ENCODE results near the gene PTPN21. TPM values are rescaled to one million over a fixed set of nuclear protein-coding genes. Genes with fewer than 3 reads are reported as not detected.

The PTPN21 gene
- total RNA-seq, 1 donor from 2014 or later = 12.5 TPM

DNA sequence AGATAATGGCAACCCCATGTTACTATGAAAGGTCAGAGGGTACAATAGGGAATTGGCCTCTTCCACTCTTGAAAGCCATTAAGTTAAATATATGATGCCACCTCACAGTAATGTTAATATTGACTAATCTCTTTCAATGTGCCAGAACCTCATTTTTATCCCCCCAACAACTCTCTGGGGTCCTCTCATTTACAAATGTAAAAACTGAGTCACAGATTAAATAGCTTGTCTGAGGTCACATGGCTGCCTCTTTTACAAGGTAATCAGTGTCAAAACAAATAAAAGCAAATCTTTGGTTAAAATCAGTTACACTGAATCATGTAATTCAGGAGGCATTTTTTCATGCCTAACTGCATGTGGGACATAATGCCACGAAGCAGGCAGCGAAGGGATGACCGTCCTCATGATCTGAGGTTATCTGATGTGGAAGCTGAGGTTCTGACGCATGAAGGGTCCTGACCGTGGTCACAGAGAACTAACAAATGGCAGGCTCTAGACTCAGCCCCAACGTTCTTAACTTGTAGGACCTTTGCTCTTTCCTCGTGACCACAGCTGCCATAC lies 78.5 kb downstream of the PTPN21 start:
- Histone ChIP-seq H3K27me3 (ENCODE audit: control insufficient read depth, insufficient read depth, low read length) (no peaks in the 10 kb centered on the region), H3K36me3 (ENCODE audit: control insufficient read depth, insufficient read depth, low read length) (peaks cover 3% of the 10 kb centered on the region), H3K4me3 (ENCODE audit: low read depth, low read length) (no peak overlapping the region)
- DNase-seq (ENCODE audit: low read depth) = no peak
- TF ChIP-seq, protein P1, sequence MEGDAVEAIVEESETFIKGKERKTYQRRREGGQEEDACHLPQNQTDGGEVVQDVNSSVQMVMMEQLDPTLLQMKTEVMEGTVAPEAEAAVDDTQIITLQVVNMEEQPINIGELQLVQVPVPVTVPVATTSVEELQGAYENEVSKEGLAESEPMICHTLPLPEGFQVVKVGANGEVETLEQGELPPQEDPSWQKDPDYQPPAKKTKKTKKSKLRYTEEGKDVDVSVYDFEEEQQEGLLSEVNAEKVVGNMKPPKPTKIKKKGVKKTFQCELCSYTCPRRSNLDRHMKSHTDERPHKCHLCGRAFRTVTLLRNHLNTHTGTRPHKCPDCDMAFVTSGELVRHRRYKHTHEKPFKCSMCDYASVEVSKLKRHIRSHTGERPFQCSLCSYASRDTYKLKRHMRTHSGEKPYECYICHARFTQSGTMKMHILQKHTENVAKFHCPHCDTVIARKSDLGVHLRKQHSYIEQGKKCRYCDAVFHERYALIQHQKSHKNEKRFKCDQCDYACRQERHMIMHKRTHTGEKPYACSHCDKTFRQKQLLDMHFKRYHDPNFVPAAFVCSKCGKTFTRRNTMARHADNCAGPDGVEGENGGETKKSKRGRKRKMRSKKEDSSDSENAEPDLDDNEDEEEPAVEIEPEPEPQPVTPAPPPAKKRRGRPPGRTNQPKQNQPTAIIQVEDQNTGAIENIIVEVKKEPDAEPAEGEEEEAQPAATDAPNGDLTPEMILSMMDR (IDR thresholded peaks at IDR 0.05; ENCODE audit: insufficient read depth, low read length, poor library complexity, severe bottlenecking) = no peak

DNA sequence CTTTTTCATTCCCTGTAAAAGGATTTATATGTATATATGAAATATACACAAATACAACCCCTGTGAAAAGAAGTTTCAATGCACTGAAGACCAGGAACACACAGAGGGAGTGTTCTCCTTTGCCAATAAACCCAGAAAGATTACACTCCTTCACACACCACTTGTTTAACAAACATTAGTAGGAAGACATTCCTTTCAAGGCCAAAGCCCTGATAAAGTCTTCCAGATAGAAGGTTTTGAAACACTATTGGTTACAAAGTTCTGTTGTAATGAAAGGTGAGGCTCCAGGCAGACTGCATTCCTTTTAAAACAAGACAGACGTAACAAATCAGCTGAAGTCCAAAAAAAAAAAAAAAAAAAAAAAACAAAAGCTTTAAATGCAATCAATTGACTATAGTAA lies 81.0 kb downstream of the PTPN21 start:
- no peak overlapping the region for H3K4me3 ChIP-seq (ENCODE audit: low read depth, low read length)
- DNase-seq (ENCODE audit: low read depth) = no peak
- TF ChIP-seq, protein P1 (IDR thresholded peaks at IDR 0.05; ENCODE audit: insufficient read depth, low read length, poor library complexity, severe bottlenecking) = no peak
- peaks cover 3% of the 10 kb centered on the region for H3K36me3 ChIP-seq (ENCODE audit: control insufficient read depth, insufficient read depth, low read length)
- H3K27me3 ChIP-seq (ENCODE audit: control insufficient read depth, insufficient read depth, low read length) = no peaks in the 10 kb centered on the region

DNA sequence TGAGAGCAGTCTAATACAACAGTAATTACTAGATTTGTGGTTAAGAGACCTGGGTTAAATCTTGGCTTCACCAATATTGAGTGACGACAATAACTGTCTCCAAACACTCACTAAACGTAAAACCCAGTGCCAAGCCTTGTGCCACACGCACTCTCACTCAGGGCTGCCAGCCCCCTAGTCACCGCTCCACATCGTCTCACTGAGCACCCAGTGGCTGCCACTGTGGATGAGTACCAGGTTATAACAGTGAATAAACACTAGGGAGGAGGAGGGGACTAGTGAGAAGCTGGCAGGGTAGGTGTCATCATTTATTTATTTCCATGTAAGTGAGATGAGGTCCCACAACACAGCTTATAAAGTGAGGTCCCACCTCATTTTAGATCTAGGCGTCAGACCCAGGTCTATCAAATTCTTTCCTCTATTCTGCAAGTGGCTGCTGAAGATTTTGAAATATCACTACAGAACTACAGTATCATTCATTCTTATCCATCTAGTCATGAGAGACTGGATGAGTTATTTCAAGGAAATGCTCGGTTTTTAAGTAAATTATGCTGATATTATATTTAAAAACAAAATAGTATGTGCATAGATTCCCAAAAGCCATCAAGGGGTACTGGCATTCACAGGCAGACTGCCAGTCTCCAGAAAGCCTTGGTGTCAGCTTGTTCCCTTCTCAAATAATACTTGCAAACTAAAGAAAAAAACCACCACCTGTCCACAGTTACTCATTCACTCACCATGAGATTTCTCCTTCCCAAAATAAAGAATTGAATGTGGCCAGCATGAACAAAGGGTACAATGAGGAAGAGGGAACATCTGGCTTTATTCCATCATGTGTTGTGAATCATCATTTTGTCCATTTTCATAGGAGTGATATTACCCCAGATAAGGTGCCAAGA lies 84.0 kb downstream of the PTPN21 start:
- H3K4me3 ChIP-seq (ENCODE audit: low read depth, low read length) = no peak overlapping the region
- TF ChIP-seq, protein P1 (IDR thresholded peaks at IDR 0.05; ENCODE audit: insufficient read depth, low read length, poor library complexity, severe bottlenecking) = no peak
- DNase-seq (ENCODE audit: low read depth) = no peak
- H3K27me3 ChIP-seq (ENCODE audit: control insufficient read depth, insufficient read depth, low read length) = no peaks in the 10 kb centered on the region
- no peaks in the 10 kb centered on the region for H3K36me3 ChIP-seq (ENCODE audit: control insufficient read depth, insufficient read depth, low read length)

DNA sequence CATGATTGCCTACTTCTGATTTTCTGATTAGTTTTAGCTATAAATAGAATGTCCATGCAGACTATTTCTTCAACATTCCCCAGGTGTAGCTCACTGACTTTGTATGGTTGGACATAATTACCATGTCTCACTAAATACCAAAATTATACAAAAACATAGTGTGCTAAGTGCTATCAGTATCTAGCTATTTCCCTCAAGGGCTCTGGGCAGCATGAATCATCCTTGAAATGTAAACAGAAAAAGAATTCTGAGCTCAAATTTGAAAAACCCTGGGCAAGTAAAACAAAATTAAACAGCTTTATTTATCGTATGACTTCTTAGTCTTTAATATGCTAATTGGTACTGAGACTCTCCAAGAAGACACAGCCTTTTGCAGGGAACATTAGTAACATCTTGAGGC lies 86.4 kb downstream of the PTPN21 start:
- no peak for DNase-seq (ENCODE audit: low read depth)

DNA sequence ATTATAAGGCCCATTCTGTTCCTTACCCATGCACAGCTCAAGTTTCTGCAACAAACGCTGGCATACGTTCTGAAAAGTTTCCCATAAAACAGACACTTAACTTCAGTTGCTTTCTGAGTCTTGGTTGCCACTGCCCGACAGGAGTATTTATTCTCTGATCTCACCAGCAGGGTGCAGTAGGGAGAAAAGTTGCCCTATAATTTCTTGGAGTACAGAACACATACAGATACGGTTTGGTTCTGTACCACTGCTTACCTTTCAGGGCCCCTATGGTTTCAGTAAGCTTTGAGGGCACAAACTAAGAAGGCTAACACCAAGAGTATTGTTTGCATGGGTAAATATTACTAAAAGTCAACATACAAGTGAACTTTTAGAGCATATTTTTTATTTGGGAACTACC lies 91.5 kb downstream of the PTPN21 start:
- H3K4me3 ChIP-seq (ENCODE audit: low read depth, low read length) = no peak overlapping the region
- no peaks in the 10 kb centered on the region for H3K27me3 ChIP-seq (ENCODE audit: control insufficient read depth, insufficient read depth, low read length)
- TF ChIP-seq, protein P1 (IDR thresholded peaks at IDR 0.05; ENCODE audit: insufficient read depth, low read length, poor library complexity, severe bottlenecking) = peak; percentile 14
- DNase-seq (ENCODE audit: low read depth) = no peak
- H3K36me3 ChIP-seq (ENCODE audit: control insufficient read depth, insufficient read depth, low read length) = no peaks in the 10 kb centered on the region

More for the DNA sequence above, 86.4 kb downstream of the PTPN21 start:
- Histone ChIP-seq H3K27me3 (ENCODE audit: control insufficient read depth, insufficient read depth, low read length) (no peaks in the 10 kb centered on the region), H3K4me3 (ENCODE audit: low read depth, low read length) (no peak overlapping the region), H3K36me3 (ENCODE audit: control insufficient read depth, insufficient read depth, low read length) (no peaks in the 10 kb centered on the region)
- TF ChIP-seq, protein P1 (IDR thresholded peaks at IDR 0.05; ENCODE audit: insufficient read depth, low read length, poor library complexity, severe bottlenecking) = no peak
